K562 (cell line): ENCODE data around the gene WDR70. TPM values are rescaled to one million over a fixed set of nuclear protein-coding genes. Genes with fewer than 3 reads are reported as not detected.
A peak's percentile ranks its signal among the peaks of the same experiment; 100 is the strongest.

Source experiments
- ERF ChIP-seq: fragments of 450-650 bp; formaldehyde crosslinking; IDR thresholded peaks from 2 replicates; pipeline ENCODE4 v1.4.0; 2020; ENCODE audit warnings: mild to moderate bottlenecking, mixed read lengths
- MAFK ChIP-seq: IDR thresholded peaks from 2 replicates; pipeline ENCODE4 v1.6.1; 2011; ENCODE audit warnings: low read length, improper control_type of control experiment
- MECOM ChIP-seq: fragments of 250-450 bp; sonication (Bioruptor Pico); IDR thresholded peaks from 2 replicates; pipeline ENCODE4 v1.8.0; 2022; ENCODE audit warnings: inconsistent platforms
- MED1 ChIP-seq: sonication (generic); formaldehyde crosslinking; IDR thresholded peaks from 2 replicates; pipeline ENCODE4 v1.8.1; 2023; ENCODE audit warnings: missing genetic modification reagents, borderline replicate concordance
- MYBL2 ChIP-seq, 2 experiments: fragments of 450-650 bp in 1 of 2; sonication (generic) in 1 of 2; formaldehyde crosslinking in 1 of 2; IDR thresholded peaks; 2 replicates each; pipeline versions ENCODE4 v1.6.1 to v1.8.1; 2017 to 2022; ENCODE audit warnings: borderline replicate concordance in 1 of 2, inconsistent platforms in 1 of 2, low read depth in 1 of 2, mild to moderate bottlenecking in 1 of 2, missing genetic modification reagents in 1 of 2, moderate library complexity in 1 of 2
- NFE2 ChIP-seq: IDR thresholded peaks from 2 replicates; pipeline ENCODE4 v1.6.1; 2014; ENCODE audit warnings: antibody characterized with exemption, low read depth
- NFE2L1 ChIP-seq: fragments of 450-650 bp; IDR thresholded peaks from 2 replicates; pipeline ENCODE4 v1.6.1; 2016; ENCODE audit warnings: missing genetic modification characterization, low read depth, mild to moderate bottlenecking, missing compliant biosample characterization, moderate library complexity, borderline replicate concordance
- RBM22 ChIP-seq: fragments of 200-400 bp; formaldehyde crosslinking; IDR thresholded peaks from 2 replicates; pipeline ENCODE4 v1.6.1; 2018; ENCODE audit warnings: low read length, low read depth; ENCODE audit not compliant: poor library complexity, severe bottlenecking
- REST ChIP-seq, 2 experiments: fragments of 450-650 bp; formaldehyde crosslinking in 1 of 2; IDR thresholded peaks; 2 replicates each; pipeline versions ENCODE4 v1.4.0 to v1.6.1; 2014 to 2020; ENCODE audit warnings: mild to moderate bottlenecking in 2 of 2, borderline replicate concordance in 1 of 2, low read depth in 1 of 2
- SMC3 ChIP-seq: conservative IDR thresholded peaks from 2 replicates; pipeline ENCODE4 v1.6.1; 2011; ENCODE audit warnings: low read depth, low read length, improper control_type of control experiment; ENCODE audit not compliant: insufficient read depth
- ZBTB12 ChIP-seq: fragments of 250-450 bp; sonication (Bioruptor Pico); IDR thresholded peaks from 2 replicates; pipeline ENCODE4 v1.4.0; 2020
- ZHX1 ChIP-seq: fragments of 150-350 bp; conservative IDR thresholded peaks from 2 replicates; pipeline ENCODE4 v1.6.1; 2014; ENCODE audit warnings: low read length
- ZNF316 ChIP-seq: fragments of 450-650 bp; IDR thresholded peaks from 2 replicates; pipeline ENCODE4 v1.6.1; 2016
- ZNF583 ChIP-seq: fragments of 250-450 bp; sonication (Bioruptor Pico); IDR thresholded peaks from 2 replicates; pipeline ENCODE4 v1.4.0; 2020
- ZNF76 ChIP-seq: fragments of 250-450 bp; sonication (Bioruptor Pico); IDR thresholded peaks from 2 replicates; pipeline ENCODE4 v1.4.0; 2020; ENCODE audit warnings: mild to moderate bottlenecking, moderate library complexity, borderline replicate concordance
- ZNF79 ChIP-seq: fragments of 250-450 bp; sonication (Bioruptor Pico); IDR thresholded peaks from 2 replicates; pipeline ENCODE4 v1.4.0; 2020; ENCODE audit warnings: low read depth, mild to moderate bottlenecking, moderate library complexity
- polyA plus RNA-seq, 8 experiments: library from polyadenylated mRNA; depleted of rRNA in 4 of 8; stranded (reverse) in 5 of 8; unstranded in 3 of 8; fragments of >200 nt; fragmentation: Nextera tagmentation in 2 of 8; fragmentation: Illumina TruSeq in 1 of 8; extraction: Ambion mirVana in 2 of 8; extraction: Trizol in 1 of 8; gene quantifications; 2 replicates each; pipeline versions ENCODE4 v1.2.1 to v1.2.3, GENCODE V29; 2011 to 2014; ENCODE audit warnings: inconsistent platforms in 1 of 8, missing spikeins in 1 of 8
- total RNA-seq, 7 experiments: library from RNA; depleted of rRNA in 6 of 7; stranded (reverse); fragments of >200 nt in 6 of 7; fragmentation: Illumina TruSeq in 2 of 7; extraction: Trizol in 2 of 7; gene quantifications; 2 replicates each; pipeline versions ENCODE4 v1.2.1 to v1.2.3, GENCODE V29; 2011 to 2021; ENCODE audit warnings: low replicate concordance in 1 of 7

The WDR70 gene
- total and polyA plus RNA-seq, 9 of the 15 experiments (the other 6 are each of a cell fraction or from before 2014, with no cell fraction given): 16.8 to 46.6 (median 38.8) TPM

GRCh38 chr5:37637165-37637845, 258.2 kb downstream of the WDR70 start (continued):
- no peak for TF ChIP-seq RBM22
- peak; percentile 61 for TF ChIP-seq NFE2
- no peak for TF ChIP-seq ZNF76 (CRISPR knock-in tag)
- TF ChIP-seq ERF (CRISPR knock-in tag): no peak
- TF ChIP-seq REST (IDR thresholded peaks at IDR 0.05; ENCODE audit: borderline replicate concordance): no peak
- TF ChIP-seq REST (CRISPR knock-in tag; IDR thresholded peaks at IDR 0.05; ENCODE audit: low read depth): no peak
- peak; percentile 42 for TF ChIP-seq ZNF316
- no peak for TF ChIP-seq MED1 (CRISPR knock-in tag)
- no peak for TF ChIP-seq ZHX1
- no peak for TF ChIP-seq ZNF79
- TF ChIP-seq MAFK: no peak
- no peak for TF ChIP-seq MECOM (CRISPR knock-in tag)
- no peak for TF ChIP-seq MYBL2 (IDR thresholded peaks at IDR 0.05; ENCODE audit: low read depth)
- no peak for TF ChIP-seq MYBL2 (CRISPR knock-in tag; IDR thresholded peaks at IDR 0.05; ENCODE audit: borderline replicate concordance)
- TF ChIP-seq ZBTB12 (CRISPR knock-in tag): no peak
- no peak for TF ChIP-seq SMC3
- no peak for TF ChIP-seq ZNF583 (CRISPR knock-in tag)
- peak; percentile 17; the same call in 1 of the 2 replicates for TF ChIP-seq NFE2L1
